Panc1 (cell line): ENCODE measurements around the gene WNK1. TPM values are rescaled to one million over a fixed set of nuclear protein-coding genes. Genes with fewer than 3 reads are reported as not detected.

Experiments used
- ATAC-seq: fragments of 200-7000 bp; cut with Tn5 transposase; 2 replicates; pipeline ENCODE4 v1.9.1; 2020; ENCODE audit warnings: mild to moderate bottlenecking, moderate library complexity
- BruUV-seq: library from RNA; stranded (reverse); fragments of 400-500 nt; replicated peaks from 2 replicates; lab custom pipeline; 2021; lab: Mats Ljungman, UMichigan
- CTCF ChIA-PET: fragments of 300-600 bp; sonication (Branson Sonifier 250); formaldehyde crosslinking; loops from one replicate; lab custom pipeline; 2022; ENCODE audit warnings: antibody characterized with exemption; lab: Charles Lee
- POLR2A ChIA-PET: fragments of 300-600 bp; sonication (Branson Sonifier 250); formaldehyde crosslinking; loops from one replicate; lab custom pipeline; 2022; ENCODE audit warnings: antibody characterized with exemption; lab: Charles Lee
- DNase-seq: peaks from one replicate; pipeline ENCODE4 v3.0.0-alpha.2; 2010; ENCODE audit warnings: low read depth, low spot score
- H3K27ac ChIP-seq: 2 replicates; pipeline ENCODE4 v1.5.1; 2011; ENCODE audit warnings: mild to moderate bottlenecking, low read length, inconsistent platforms
- H3K27me3 ChIP-seq: fragments of 200-500 bp; sonication (Bioruptor generic); 2 replicates; pipeline ENCODE4 v1.6.0; 2014; ENCODE audit warnings: low read length, inconsistent platforms; ENCODE audit not compliant: control insufficient read depth, insufficient read depth
- H3K36me3 ChIP-seq: fragments of 200-500 bp; sonication (Bioruptor generic); 2 replicates; pipeline ENCODE4 v1.5.1; 2014; ENCODE audit warnings: inconsistent platforms, mild to moderate bottlenecking, low read length, moderate library complexity; ENCODE audit not compliant: control insufficient read depth, insufficient read depth
- H3K4me1 ChIP-seq: 2 replicates; pipeline ENCODE4 v1.5.1; 2011; ENCODE audit warnings: inconsistent platforms, mild to moderate bottlenecking, low read length, moderate library complexity; ENCODE audit not compliant: control insufficient read depth, insufficient read depth
- H3K4me3 ChIP-seq, 2 experiments: 2 replicates each; pipeline ENCODE4 v1.5.1; 2011 to 2012; ENCODE audit warnings: low read depth in 2 of 2, low read length in 2 of 2, mild to moderate bottlenecking in 2 of 2, inconsistent platforms in 1 of 2, moderate library complexity in 1 of 2
- H3K9me3 ChIP-seq: fragments of 200-500 bp; sonication (Bioruptor generic); 2 replicates; pipeline ENCODE4 v1.5.1; 2014; ENCODE audit warnings: low read depth, mild to moderate bottlenecking, inconsistent platforms, low read length, moderate library complexity; ENCODE audit not compliant: control insufficient read depth, insufficient read depth
- POLR2AphosphoS5 ChIP-seq: IDR thresholded peaks from 2 replicates; pipeline ENCODE4 v1.6.1; 2012; ENCODE audit warnings: mild to moderate bottlenecking, low read depth, low read length, moderate library complexity
- SIN3A ChIP-seq: IDR thresholded peaks from 2 replicates; pipeline ENCODE4 v1.6.1; 2012; ENCODE audit warnings: low read depth, mild to moderate bottlenecking, low read length, moderate library complexity, borderline replicate concordance; ENCODE audit not compliant: insufficient read depth
- TCF7L2 ChIP-seq: IDR thresholded peaks from 2 replicates; pipeline ENCODE4 v1.6.1; 2011; ENCODE audit warnings: mild to moderate bottlenecking, low read depth, low read length, inconsistent platforms
- in situ Hi-C: cut with HindIII; loops from 2 replicates; pipeline ENCODE4 v1.10.0; 2016; ENCODE audit warnings: low sequenced_read_pairs, low pct_unique_long_range_greater_than_20kb
- intact Hi-C: fragments of 100-400 bp; cut with micrococcal nuclease; formaldehyde crosslinking; loops from one replicate; pipeline ENCODE4 v1.10.0; 2022; ENCODE audit not compliant: unreplicated experiment
- total RNA-seq: library from RNA; stranded (reverse); gene quantifications from one replicate; pipeline ENCODE4 v1.2.1, GENCODE V29; 2021; ENCODE audit not compliant: unreplicated experiment
- TF ChIP-seq, protein P1 (sequence below), 2 experiments: IDR thresholded peaks; 2 replicates each; pipeline ENCODE4 v1.6.1; 2011 to 2012; ENCODE audit warnings: low read depth in 2 of 2, control low read depth in 1 of 2, low read length in 1 of 2, mild to moderate bottlenecking in 1 of 2, moderate library complexity in 1 of 2; ENCODE audit not compliant: insufficient read depth in 1 of 2
- TF ChIP-seq, protein P2 (sequence below): fragments of 450-650 bp; IDR thresholded peaks from 2 replicates; pipeline ENCODE4 v1.5.1; 2017; ENCODE audit warnings: mild to moderate bottlenecking

Gene WNK1
- total RNA-seq, 1 experiment from 2014 or later: 181 TPM

DNA sequence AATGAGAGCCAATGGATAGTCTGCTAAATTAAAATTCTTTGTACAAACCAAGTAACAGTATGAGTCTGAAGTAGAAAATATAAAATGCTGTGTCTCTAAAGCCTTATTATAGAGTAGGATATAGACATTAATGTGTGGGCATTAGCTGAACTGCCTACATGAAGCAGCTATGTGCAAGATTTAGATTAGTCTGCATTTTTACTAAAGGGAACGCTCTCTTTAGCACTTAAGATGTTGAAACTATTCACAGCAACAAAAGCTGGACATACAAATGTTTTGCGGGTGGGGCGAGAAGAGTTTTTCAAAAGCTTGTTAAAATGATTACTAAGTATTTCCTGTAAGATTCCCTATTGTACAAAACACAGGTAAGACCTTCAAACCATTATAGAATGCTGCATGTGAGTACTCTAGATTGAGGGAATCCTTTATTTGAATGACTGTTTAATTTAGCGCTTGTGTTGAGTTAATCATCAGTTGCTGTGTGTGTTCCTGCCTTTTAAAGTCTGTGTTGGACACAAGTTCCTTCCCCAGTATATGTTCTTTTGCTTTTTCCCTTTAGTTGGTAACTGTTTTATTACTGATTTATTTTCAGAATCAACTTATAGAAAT is 110.0 kb downstream of the WNK1 start:
- no TSS peak for BruUV-seq
- TF ChIP-seq SIN3A (no peak), POLR2AphosphoS5 (no peak), TCF7L2 (no peak)
- TF ChIP-seq, protein P1, sequence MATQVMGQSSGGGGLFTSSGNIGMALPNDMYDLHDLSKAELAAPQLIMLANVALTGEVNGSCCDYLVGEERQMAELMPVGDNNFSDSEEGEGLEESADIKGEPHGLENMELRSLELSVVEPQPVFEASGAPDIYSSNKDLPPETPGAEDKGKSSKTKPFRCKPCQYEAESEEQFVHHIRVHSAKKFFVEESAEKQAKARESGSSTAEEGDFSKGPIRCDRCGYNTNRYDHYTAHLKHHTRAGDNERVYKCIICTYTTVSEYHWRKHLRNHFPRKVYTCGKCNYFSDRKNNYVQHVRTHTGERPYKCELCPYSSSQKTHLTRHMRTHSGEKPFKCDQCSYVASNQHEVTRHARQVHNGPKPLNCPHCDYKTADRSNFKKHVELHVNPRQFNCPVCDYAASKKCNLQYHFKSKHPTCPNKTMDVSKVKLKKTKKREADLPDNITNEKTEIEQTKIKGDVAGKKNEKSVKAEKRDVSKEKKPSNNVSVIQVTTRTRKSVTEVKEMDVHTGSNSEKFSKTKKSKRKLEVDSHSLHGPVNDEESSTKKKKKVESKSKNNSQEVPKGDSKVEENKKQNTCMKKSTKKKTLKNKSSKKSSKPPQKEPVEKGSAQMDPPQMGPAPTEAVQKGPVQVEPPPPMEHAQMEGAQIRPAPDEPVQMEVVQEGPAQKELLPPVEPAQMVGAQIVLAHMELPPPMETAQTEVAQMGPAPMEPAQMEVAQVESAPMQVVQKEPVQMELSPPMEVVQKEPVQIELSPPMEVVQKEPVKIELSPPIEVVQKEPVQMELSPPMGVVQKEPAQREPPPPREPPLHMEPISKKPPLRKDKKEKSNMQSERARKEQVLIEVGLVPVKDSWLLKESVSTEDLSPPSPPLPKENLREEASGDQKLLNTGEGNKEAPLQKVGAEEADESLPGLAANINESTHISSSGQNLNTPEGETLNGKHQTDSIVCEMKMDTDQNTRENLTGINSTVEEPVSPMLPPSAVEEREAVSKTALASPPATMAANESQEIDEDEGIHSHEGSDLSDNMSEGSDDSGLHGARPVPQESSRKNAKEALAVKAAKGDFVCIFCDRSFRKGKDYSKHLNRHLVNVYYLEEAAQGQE (IDR thresholded peaks at IDR 0.05; ENCODE audit: insufficient read depth in 1 of 2, low read depth in 2 of 2, low read length in 1 of 2): no peak
- TF ChIP-seq, protein P2, sequence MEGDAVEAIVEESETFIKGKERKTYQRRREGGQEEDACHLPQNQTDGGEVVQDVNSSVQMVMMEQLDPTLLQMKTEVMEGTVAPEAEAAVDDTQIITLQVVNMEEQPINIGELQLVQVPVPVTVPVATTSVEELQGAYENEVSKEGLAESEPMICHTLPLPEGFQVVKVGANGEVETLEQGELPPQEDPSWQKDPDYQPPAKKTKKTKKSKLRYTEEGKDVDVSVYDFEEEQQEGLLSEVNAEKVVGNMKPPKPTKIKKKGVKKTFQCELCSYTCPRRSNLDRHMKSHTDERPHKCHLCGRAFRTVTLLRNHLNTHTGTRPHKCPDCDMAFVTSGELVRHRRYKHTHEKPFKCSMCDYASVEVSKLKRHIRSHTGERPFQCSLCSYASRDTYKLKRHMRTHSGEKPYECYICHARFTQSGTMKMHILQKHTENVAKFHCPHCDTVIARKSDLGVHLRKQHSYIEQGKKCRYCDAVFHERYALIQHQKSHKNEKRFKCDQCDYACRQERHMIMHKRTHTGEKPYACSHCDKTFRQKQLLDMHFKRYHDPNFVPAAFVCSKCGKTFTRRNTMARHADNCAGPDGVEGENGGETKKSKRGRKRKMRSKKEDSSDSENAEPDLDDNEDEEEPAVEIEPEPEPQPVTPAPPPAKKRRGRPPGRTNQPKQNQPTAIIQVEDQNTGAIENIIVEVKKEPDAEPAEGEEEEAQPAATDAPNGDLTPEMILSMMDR: no peak
- Histone ChIP-seq H3K36me3 (peaks cover 38% of the 10 kb centered on the region), H3K9me3 (no peaks in the 10 kb centered on the region), H3K27me3 (no peaks in the 10 kb centered on the region), H3K27ac (no peak overlapping the region), H3K4me1 (no peaks in the 10 kb centered on the region), H3K4me3 (no peak overlapping the region)
- POLR2A ChIA-PET: no interaction called here
- CTCF ChIA-PET: no interaction called here
- in situ Hi-C loops: no loop called here
- ATAC-seq (no peak), DNase-seq (no peak)
- intact Hi-C loops: no loop called here

DNA sequence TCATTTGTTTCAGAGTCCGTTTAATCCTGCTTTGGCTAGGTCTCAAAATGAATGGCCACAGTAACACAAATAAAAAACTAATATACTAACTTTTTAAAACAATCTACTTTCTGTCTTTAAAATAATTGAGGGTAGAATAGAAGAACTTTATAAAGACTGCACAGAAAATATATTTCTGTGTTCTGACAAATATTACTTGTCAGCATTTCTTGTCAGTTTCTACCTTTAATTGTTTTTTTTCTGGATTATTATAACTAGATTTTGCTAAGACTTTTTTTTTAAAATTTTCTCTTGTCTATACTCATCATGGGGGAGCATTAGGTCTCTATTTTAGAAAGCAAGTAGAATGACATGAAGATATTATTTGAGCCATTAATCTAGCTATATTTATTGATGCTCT is 110.9 kb downstream of the WNK1 start:
- Histone ChIP-seq H3K4me1 (no peaks in the 10 kb centered on the region), H3K27ac (no peak overlapping the region), H3K27me3 (no peaks in the 10 kb centered on the region), H3K9me3 (no peaks in the 10 kb centered on the region), H3K36me3 (peaks cover 40% of the 10 kb centered on the region), H3K4me3 (no peak overlapping the region)
- DNase-seq (no peak), ATAC-seq (no peak)
- TF ChIP-seq, protein P1 (IDR thresholded peaks at IDR 0.05; ENCODE audit: insufficient read depth in 1 of 2, low read depth in 2 of 2, low read length in 1 of 2): no peak
- TF ChIP-seq, protein P2: no peak
- TF ChIP-seq TCF7L2: no peak
- TF ChIP-seq POLR2AphosphoS5: no peak
- TF ChIP-seq SIN3A: no peak
- POLR2A ChIA-PET: no interaction called here
- CTCF ChIA-PET: no interaction called here
- no TSS peak for BruUV-seq
- intact Hi-C loops: no loop called here
- in situ Hi-C loops: no loop called here
